ENCODE results near the gene DACH2.

DNA sequence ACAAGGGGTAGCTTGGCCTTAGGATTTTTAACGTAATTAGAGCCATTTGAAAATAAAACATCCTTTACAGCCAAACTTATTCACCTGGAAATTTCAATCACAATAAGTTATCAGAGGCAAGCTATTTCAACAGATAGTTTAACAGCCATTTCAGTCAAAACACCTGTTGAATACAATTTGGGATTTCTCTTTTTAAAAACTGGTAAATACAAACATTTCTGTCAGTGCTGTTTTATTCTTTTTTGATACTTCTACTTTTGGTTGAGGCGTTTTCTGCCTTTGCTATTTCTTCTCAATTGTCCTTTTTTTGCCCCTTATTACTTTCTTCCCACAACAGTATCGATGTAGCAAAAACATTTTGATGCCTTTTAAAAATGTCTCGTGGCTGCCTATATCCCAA is 2.1 kb upstream of the DACH2 start:
- TF ChIP-seq POLR2AphosphoS5 (IDR thresholded peaks at IDR 0.05): no peak
- no peak for TF ChIP-seq CTCF (IDR thresholded peaks at IDR 0.05)
- TF ChIP-seq POLR2A (IDR thresholded peaks at IDR 0.05): no peak
- TF ChIP-seq EP300 (IDR thresholded peaks at IDR 0.05): no peak

Data from gastroesophageal sphincter (tissue), 3 donors.